Measurements from ENCODE around the gene DTNB. TPM values are rescaled to one million over a fixed set of nuclear protein-coding genes. Genes with fewer than 3 reads are reported as not detected.
"Not testable (repeated sequence)": the region's sequence is repeated elsewhere in the genome, so short reads cannot be mapped to it uniquely, and the experiment has no call there.

Gene DTNB
- total RNA-seq = 1 to 10 TPM; 6.1 to 7.0 TPM
- long read RNA-seq, partial matches to known transcripts = 4 of 12 reads
- long read RNA-seq, other reads (novel, unspliced or antisense) = 7 of 12 reads

GRCh38 chr2:25673300-25674076 lies at the start of gene DTNB:
TSS of gene DTNB (minus strand) at chr2:25673577. CDS start at chr2:25652660, 20,917 bp downstream.
- ATAC-seq = peak; percentile 91 to 96
- peak; percentile 83 for DNase-seq
- intact Hi-C loops (cut with DNase I) = loop anchor here in 1 of 2 donors (10.0 kb wide), 1 partner anchor 299 kb away; no protein-coding TSS in a partner anchor

GRCh38 chr2:25722224-25722623 lies 48.8 kb upstream of the DTNB start:
- no peak for DNase-seq
- no peak for ATAC-seq
- intact Hi-C loops (cut with DNase I) = no loop called here

- intact Hi-C loops (cut with DNase I) = no loop called here
- no peak for DNase-seq
- ATAC-seq = no peak
Measured at GRCh38 chr2:25720575-25720974, 47.2 kb upstream of the DTNB start.

GRCh38 chr2:25714740-25715139 lies 41.4 kb upstream of the DTNB start:
- ATAC-seq (no peak), DNase-seq (no peak)
- intact Hi-C loops (cut with DNase I) = no loop called here

- intact Hi-C loops (cut with DNase I) = no loop called here
- DNase-seq (no peak), ATAC-seq (no peak)
Measured at GRCh38 chr2:25712455-25712854, 39.1 kb upstream of the DTNB start.

GRCh38 chr2:25711675-25712354 lies 38.4 kb upstream of the DTNB start:
- ATAC-seq = no peak
- intact Hi-C loops (cut with DNase I) = no loop called here
- DNase-seq = no peak

GRCh38 chr2:25710750-25711149 lies 37.4 kb upstream of the DTNB start:
- no peak for DNase-seq
- ATAC-seq = no peak
- intact Hi-C loops (cut with DNase I) = no loop called here

- intact Hi-C loops (cut with DNase I) = no loop called here
- DNase-seq (no peak), ATAC-seq (no peak)
Measured at GRCh38 chr2:25709349-25709748, 36.0 kb upstream of the DTNB start.

GRCh38 chr2:25707927-25708590 lies 34.7 kb upstream of the DTNB start:
- intact Hi-C loops (cut with DNase I) = no loop called here
- DNase-seq (no peak), ATAC-seq (no peak)

- DNase-seq; ATAC-seq; intact Hi-C loops (cut with DNase I): not testable (repeated sequence)
Measured at GRCh38 chr2:25705575-25705974, 32.2 kb upstream of the DTNB start.

GRCh38 chr2:25701801-25702200 lies 28.4 kb upstream of the DTNB start:
- DNase-seq (no peak), ATAC-seq (no peak)
- intact Hi-C loops (cut with DNase I) = no loop called here

GRCh38 chr2:25700221-25700660 lies 26.9 kb upstream of the DTNB start:
- ATAC-seq (peak in 1 of 2 donors; percentile 46), DNase-seq (no peak)
- intact Hi-C loops (cut with DNase I) = no loop called here

GRCh38 chr2:25699216-25699615 lies 25.8 kb upstream of the DTNB start:
- DNase-seq = no peak
- intact Hi-C loops (cut with DNase I) = no loop called here
- ATAC-seq = no peak

- no peak for ATAC-seq
- DNase-seq = no peak
- intact Hi-C loops (cut with DNase I) = no loop called here
Measured at GRCh38 chr2:25698752-25699151, 25.4 kb upstream of the DTNB start.

GRCh38 chr2:25697559-25698341 lies 24.4 kb upstream of the DTNB start:
- intact Hi-C loops (cut with DNase I) = no loop called here
- DNase-seq (no peak), ATAC-seq (peak in 1 of 2 donors; percentile 39)

- DNase-seq = no peak
- no peak for ATAC-seq
- intact Hi-C loops (cut with DNase I) = no loop called here
Measured at GRCh38 chr2:25692737-25693445, 19.5 kb upstream of the DTNB start.

- intact Hi-C loops (cut with DNase I) = no loop called here
- DNase-seq = no peak
- ATAC-seq = peak in 1 of 2 donors; percentile 17
Measured at GRCh38 chr2:25692143-25692542, 18.8 kb upstream of the DTNB start.

- DNase-seq = no peak
- intact Hi-C loops (cut with DNase I) = no loop called here
- no peak for ATAC-seq
Measured at GRCh38 chr2:25690058-25690457, 16.7 kb upstream of the DTNB start.

- intact Hi-C loops (cut with DNase I) = no loop called here
- DNase-seq = no peak
- no peak for ATAC-seq
Measured at GRCh38 chr2:25688236-25688635, 14.9 kb upstream of the DTNB start.

All from left cardiac atrium (tissue), 4 donors.